Activated CD4-positive, CD25-positive, alpha-beta regulatory T cell treated with anti-CD3 and anti-CD28 coated beads, Interleukin-2, amount 50 U/mL, for 16 hours (primary cell): ENCODE measurements around the gene BMP2K.

Experiments used
- DNase-seq: peaks from one replicate; pipeline ENCODE4 v3.0.0-alpha.2; 2020; ENCODE audit warnings: low read depth, low spot score

The BMP2K gene

DNA sequence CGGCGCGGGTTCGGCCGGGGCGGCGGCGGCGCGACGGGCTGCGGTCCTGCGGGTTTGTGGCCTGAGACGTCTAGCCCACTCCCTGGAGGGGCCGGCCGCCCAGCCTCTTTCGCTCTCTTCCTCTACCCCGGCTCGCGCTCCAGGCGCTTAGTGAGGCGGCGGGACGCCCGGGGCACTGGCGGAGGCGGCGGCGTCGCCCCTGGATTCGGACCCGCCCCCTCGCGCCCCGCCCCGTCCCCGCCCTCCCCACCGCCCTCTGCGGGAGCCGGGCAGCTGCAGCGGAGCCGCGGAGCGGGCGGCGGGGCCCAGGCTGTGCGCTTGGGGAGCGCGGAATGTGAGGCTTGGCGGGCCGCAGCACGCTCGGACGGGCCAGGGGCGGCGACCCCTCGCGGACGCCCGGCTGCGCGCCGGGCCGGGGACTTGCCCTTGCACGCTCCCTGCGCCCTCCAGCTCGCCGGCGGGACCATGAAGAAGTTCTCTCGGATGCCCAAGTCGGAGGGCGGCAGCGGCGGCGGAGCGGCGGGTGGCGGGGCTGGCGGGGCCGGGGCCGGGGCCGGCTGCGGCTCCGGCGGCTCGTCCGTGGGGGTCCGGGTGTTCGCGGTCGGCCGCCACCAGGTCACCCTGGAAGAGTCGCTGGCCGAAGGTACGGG lies at the start of gene BMP2K:
Gene BMP2K (plus strand): TSS at position 272 of the 650 bp plus-strand sequence. CDS start 194 bp downstream, at position 466.
- DNase-seq: peak; percentile 55

DNA sequence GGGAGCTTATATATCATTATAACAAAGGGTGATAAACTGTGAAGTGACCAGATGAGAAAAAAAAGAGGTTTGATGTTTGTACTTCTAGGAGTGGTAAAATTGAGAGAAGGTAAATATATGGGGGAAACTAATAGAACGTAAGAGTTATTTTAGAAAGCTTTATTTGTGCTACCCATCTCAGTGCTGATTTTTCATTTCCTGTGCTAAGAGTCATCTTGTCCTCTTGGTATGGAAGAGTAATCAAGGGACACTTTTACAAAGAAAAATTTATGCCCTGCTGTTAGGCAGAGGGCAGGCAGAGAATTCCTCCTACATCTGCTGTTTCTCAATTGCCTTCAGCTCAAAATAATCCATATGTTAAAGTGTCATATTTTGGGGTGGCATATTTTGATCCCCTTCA lies 49.6 kb upstream of the BMP2K start:
- DNase-seq: no peak

DNA sequence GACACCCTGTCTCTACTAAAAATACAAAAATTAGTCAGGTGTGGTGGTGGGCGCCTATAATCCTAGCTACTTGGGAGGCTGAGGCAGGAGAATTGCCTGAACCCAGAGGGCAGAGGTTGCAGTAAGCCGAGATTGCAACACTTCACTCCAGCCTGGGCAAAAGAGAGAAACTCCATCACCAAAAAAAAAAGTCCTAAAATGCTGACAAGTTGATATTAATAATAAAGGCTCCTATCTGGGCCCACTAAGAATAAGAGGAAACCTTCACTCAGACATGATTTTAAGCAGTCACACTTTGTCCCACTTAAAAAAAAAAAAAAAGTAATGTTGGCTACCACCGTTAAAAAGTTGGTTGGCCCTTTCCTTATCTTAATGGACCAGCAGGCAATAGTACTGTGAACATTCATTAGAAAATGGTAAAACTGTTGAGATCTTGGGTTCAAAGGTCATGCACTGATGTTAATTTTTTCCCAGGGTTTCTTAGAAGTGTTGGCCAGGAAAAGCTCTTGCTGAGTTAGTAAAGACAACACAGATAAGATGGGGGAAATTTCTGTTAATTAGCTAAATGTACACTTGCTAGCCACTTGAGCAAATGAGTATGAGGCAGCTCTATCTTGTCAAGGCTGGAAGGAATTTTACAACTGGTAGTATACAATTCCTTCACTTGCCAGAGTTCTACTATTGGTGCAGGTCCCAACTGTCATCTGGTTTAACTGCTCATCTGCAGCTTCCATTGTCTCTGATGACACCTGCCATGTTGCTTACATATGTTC lies 43.6 kb upstream of the BMP2K start:
- no peak for DNase-seq

DNA sequence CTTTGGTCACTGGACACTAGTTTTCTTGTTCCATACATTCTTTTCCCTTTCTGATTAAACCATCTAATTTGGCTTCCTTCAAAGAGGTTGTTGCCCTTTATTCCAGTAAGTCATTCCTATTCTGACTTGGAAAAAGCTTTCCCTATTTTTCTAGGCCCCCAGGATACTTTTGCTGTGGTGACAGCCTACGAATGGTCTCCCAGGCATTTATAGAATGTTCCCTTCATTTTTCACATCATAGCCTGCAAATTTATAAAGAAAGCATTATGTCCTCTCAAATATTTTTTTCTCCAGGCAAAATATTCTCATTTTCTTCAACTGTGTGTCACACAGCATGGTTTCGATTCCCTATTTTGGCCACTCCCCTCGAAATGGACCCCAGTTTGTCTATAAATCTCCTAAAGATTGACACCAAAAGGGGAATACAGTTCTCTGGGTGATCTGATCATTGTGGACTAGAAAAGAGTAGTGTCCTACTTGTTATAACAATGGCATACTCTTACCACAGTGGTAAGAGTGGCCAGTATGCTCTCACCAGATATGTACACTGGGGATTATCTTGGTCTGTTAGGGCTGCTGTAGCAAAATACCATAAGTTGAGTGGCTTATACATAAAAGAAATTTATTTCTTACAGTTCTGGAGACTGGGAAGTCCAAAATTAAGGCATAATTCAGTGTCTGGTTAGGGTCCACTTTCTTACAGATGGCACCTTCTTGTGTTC lies 41.5 kb upstream of the BMP2K start:
- DNase-seq: no peak

DNA sequence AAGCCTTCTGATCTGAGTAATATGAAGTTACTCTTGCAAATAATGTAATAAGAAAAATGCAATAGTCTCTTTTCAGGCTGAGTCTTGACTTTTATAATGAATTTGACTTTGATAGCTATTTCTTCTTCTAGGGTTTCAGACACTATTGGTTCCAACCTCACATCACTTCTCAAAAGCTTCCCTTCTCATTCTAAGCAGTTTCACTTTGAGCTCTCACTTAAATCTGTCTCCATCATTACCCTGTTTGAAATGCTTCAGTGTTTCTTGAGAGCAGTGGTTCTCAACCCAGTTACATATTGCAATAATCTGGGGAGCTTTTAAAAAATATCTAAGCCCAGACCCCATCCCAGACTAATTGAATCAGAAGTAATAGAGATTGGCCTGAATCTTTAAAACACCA lies 40.5 kb upstream of the BMP2K start:
- DNase-seq: no peak

DNA sequence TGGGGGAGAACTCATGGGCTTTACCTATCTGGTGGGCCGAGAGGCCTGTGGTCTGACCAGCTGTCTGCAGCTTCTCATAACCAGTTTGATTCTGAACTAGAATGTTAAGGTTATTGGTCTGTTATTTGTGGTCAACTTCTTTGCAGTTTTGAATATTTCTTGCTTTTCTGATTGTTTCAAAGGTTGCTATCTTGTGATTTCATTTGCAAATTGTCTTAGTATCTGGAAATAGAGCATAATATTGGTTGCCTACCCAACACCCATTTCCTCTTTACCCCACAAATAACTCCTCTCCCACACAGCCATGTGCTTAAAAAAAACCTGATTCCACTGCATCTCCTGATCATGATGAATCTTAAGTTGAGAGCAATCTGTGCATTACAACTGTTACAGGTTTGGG lies 39.1 kb upstream of the BMP2K start:
- no peak for DNase-seq

DNA sequence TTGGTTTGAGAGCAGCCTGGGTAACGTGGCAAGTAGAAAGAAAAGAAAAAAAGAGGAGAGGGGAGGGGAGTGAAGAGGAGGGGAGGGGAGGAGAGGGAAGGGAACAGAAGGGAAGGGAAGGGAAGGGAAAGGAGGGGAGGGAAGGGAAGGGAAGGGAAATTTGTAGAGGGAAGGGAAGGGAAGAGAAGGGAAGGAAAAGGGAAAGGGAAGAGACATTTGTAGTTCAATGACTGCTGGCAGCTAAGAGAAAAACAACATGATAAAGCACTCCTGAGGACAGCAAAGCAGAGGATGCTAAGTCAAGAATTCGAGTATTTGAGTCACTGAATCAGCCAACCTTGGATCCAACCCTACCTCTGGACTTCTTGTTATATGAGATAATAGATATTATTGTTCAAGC lies 38.2 kb upstream of the BMP2K start:
- no peak for DNase-seq

DNA sequence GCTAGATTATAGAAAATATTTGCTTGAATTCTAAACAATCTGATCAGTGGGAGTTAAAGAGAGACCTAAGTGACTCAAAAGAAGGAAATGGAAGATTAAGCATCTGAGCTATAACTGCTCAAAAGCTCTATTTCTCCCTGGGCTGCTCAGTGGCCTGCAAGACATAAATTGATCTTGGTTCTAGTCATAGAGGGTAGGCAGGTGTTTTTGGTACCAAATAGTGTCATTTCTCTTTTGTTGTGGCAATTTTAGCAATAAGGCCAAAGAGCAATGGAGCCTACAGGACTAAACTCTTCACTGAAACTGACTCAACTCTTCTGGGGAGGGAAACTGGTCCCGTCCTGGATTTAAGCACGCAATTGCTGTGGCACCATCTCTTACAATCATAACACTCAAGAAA lies 33.9 kb upstream of the BMP2K start:
- DNase-seq: no peak

DNA sequence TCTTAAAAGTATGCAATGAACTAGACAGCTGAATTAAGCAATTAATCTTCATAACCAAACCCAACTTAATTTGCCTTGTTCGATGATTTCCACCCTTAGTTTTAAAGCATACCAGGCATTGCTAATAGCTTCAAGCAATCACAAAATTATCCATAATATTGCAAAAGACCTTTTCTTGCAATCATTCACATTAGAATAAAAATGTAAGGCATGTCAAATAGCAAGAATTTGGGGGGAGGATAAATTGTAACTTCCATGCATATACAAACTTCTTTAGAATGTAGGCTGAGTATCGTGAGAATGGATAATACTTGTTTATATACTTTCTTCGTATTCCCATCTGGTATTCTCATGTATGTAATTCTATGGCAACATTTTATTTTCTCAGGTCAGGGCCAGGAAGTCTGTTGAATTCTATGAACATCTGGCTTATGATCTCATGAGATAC lies 28.7 kb upstream of the BMP2K start:
- DNase-seq: no peak

DNA sequence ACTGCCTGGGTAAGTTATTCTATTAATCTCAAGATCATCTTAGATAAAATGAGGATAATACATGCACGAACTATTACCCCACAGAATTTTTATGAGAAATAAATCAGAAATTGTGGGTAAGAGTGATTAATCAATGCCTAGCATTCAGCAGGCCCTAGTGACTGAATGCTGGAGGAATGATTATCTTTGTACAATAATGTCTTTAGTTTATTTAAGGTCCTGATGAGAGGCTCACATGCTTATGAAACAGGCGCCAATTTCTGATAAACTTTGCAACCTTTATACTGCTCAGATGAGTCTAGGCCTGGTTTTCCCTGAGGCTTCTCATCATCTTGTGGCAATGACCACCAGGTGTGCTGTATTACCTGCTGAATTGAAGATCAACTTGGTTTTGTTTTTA lies 27.8 kb upstream of the BMP2K start:
- DNase-seq: no peak

DNA sequence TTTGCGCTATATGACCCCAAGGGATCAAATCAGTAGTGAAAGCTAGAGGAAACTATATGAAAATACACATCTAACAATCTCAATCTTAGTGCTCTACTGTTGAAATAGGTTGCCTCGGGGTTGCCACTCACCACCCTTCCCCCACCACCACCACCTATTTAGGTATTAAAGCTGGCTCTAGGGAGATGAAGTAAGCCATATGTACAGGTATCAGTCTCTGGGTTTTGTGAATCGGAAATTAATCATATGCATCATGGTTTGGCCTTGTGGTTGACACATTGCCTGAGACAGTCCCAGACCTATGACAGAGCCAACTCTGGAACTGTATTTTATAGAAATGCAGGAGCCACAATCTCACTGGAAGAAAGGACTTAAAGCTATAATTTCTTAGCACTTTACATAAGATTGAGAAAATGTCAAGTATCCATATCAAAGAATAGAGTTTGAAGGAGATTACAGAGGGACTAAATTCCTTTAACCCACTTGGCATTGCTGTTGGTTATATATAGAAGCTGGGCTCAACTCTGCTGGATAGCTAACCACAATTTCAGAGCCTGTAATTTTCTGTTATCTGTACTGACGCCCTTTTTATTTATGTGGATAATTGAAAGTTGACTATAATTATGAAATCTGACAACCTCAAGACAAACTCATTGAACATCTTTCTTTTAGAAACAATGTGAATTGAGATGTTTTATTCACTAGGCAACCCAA lies 26.7 kb upstream of the BMP2K start:
- DNase-seq: no peak

DNA sequence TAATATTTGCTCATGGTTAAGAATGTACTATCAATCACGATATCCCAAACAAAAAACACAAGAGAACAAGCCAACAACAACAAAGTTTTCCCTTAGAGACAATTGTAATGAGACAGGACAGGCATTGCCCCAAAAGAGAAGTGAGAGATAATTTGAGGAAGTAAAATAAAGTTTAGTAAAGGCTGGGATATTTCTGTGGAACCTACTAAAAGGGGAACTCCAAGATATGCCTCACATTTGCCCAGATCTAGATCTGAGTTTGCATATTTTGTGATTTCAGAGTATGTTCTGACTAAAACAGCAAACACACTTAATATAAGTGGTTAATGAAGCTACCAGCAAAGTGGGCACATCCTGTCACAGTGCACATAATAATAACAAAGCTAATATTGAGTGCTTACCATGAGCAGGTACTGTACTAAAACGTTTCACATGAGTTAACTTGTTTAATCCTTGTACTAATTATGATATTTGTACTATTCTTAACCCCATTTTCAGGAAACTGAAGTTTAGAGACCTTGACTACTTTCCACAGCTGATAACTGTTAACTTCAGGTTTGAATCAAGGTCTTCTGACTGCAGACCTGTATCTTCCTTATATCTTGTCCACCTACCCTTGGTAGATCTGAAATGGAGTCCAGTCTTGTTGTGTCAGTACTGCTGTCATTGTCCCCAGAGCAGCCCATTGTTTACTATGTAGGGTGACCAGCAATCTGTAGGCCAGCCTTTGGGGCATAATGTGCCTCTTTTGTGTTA lies 26.0 kb upstream of the BMP2K start:
- DNase-seq: no peak

DNA sequence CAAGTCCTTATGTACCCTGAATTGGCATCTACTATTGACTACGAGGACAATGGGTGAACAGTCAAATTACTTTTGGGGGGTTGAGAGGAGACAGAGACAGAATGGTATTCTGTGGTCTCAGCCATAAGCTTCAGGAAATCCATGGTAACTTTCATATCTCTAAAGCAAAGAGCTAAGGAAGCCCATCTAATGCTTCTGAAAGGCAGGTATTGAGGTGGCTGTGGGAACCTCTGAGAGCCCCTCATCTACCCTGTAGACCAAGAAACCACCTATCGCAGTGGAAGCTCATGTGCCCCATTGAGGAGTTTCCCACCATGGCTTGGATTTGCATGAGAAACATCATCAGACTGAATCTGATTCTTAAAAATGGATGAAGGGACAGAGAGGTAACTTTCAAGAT lies 23.1 kb upstream of the BMP2K start:
- DNase-seq: no peak

DNA sequence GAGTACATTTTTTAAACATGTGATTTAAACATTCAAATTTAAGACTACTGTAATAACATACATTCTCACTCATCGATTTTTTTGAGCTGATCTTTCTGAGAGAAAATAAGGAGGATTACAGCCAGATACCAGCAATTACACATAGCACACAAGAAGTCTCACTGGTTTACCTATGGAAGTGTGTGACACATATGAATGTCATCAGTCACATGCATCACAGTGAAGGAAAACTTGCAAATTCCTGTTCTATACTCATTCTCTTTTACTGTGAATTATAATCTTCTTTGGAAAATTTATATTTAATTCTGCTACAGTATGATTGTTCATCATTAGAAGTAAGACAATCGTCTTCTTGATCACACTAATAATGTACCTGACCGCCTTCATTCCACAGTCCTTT lies 21.3 kb upstream of the BMP2K start:
- DNase-seq: no peak

DNA sequence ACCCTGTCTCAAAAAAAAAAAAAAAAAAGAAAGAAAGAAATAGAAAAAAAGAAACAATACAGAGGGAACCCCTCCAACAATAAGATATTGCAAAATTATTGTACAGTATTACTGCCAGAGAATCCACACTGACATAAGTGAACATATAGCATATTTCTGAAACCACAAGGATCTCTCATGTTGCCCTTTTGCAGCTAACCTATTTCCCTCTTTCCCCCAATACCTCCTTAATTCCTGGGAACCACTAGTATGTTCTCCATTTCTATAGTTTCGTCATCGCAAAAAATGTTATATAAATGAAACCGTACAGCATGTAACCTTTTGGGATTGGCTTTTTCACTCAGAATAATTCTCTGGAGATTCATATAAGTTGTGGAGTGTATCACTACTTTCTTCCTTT lies 20.0 kb upstream of the BMP2K start:
- DNase-seq: no peak

DNA sequence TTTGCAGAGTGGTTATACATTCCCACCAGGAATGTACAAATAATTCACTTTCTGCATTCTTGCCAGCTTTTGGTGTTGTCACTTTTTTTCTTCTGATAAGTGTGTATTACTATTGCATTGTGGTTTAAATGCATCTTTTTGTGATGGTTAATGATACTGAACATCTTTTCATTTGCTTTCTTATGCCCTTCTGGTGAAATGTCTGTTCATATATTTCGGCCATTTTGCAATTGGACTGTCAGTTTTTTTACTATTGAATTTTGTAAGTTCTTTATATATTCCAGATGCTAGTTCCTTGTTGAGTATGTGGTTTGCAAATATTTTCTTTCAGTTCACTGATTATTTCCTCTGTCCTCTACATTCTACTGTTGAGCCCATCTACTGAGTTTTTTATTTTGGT lies 19.4 kb upstream of the BMP2K start:
- DNase-seq: no peak

DNA sequence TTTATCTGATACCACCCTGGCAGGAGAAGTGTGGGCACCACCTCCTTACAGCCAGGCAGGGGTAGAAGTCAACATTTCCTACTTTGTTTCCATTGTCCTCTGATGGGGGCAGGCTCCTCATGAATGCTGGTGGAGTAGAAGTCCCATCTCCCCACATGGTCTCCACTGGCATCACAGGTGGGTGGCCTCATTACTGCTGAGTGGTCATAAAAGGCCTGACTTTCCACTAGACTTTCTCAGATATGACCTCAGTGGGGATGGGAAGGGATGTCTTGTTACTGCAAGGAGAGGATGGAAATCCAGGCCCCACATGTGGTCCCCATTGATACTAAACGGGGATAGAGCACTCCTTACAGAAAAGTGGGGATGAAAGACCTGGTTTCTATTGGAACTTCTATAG lies 18.6 kb upstream of the BMP2K start:
- no peak for DNase-seq

DNA sequence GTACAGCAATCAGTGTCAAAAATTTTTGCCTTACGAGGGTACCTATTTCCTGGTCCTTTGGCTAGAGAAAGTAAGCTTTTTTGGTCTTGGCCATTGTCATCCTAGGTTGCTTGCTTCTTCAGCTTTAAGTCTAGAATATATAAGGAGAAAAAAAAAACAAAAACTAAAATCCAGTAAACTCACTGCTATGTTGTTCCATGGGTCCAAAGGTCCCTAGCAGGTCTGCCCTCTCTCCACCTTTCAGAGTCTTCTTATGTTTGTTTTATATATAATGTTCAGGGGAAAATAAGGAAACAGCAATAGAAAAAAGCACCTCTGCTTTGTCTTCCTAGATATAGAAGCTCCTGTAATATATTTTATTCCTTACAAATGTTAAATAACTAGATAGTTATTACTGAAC lies 18.1 kb upstream of the BMP2K start:
- DNase-seq: no peak

DNA sequence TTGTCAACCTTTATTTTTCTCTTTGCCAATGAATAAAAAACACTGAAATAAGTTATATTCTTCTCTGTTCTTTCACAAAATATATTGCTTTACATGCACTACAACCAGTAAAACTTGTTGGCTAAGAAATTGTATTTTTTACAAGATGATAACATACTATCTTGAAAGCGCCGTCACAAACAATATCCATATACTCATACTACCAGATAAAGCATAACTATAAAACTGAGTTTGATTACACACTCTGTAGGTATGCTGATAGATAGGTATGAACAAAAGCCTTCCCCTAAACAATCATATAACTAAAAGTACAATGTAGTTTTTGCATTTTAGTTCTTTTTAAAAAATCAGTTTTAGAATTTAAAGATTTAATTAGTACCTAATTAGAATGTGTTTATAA lies 13.6 kb upstream of the BMP2K start:
- DNase-seq: no peak

DNA sequence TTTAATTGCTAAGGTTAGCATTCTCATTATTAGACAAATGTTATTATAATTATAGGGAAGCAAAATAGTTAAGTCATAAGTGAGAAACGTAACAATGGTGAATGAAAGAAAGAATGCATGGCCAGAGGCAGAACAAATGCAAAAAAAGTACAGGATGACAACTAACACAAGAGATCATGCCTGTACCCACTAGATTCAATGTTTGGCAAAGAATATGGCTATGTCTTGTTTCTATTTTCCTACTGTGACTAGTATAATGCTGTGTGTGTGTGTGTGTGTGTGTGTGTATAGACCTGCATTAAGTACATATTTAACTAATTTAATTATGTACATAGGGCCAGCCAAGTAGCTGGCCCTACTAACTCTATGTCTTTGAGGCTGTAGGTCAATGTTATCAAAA lies 12.9 kb upstream of the BMP2K start:
- DNase-seq: no peak

DNA sequence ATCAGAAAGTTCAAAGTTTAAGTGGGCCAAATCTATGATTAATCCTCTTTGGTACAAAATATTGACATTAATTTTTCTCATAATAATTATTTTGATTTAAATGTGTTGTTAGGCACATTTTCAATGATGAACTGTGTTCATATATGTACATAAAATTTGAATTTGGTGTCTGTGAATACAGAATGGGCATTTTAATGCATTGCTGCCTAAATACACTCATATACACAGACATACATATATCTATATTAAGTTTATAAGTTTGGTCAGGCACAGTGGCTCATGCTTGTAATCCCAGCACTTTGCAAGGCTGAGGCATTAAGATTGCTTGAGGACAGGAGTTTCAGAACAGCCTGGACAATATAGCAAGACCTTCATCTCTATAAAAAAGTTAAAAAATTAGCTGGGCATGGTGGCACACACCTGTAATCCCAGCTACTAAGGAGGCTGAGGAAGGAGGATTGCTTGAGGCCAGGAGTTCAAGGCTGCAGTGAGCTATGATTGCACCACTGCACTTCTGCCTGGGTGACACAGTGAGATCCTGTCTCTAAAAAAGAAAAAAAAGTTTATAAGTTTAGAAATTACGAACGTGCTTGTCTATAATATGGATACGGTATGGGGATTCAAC lies 12.3 kb upstream of the BMP2K start:
- no peak for DNase-seq
